ENCODE measurements around the gene PHACTR1. TPM values are rescaled to one million over a fixed set of nuclear protein-coding genes. Genes with fewer than 3 reads are reported as not detected.

Gene PHACTR1
- total RNA-seq, 1 experiment from 2014 or later = 15.5 TPM

GRCh38 chr6:13156381-13156780 is 439.8 kb downstream of the PHACTR1 start (continued):
- TF ChIP-seq ZNF281 (CRISPR knock-in tag; IDR thresholded peaks at IDR 0.05) = no peak
- no peak for TF ChIP-seq ZNF138 (CRISPR knock-in tag; conservative IDR thresholded peaks at IDR 0.05)
- no peak for TF ChIP-seq OVOL2 (CRISPR knock-in tag; IDR thresholded peaks at IDR 0.05; ENCODE audit: borderline replicate concordance)
- TF ChIP-seq ZNF121 (CRISPR knock-in tag; IDR thresholded peaks at IDR 0.05) = no peak
- no peak for TF ChIP-seq ZNF512 (CRISPR knock-in tag; IDR thresholded peaks at IDR 0.05; ENCODE audit: borderline replicate concordance)
- TF ChIP-seq ZBTB21 (CRISPR knock-in tag; IDR thresholded peaks at IDR 0.05; ENCODE audit: borderline replicate concordance) = no peak
- no peak for TF ChIP-seq SP1 (CRISPR knock-in tag; conservative IDR thresholded peaks at IDR 0.05)
- no peak for TF ChIP-seq FOXJ3 (CRISPR knock-in tag; IDR thresholded peaks at IDR 0.05; ENCODE audit: borderline replicate concordance)

- Mint-ChIP-seq H3K4me3 (no peak overlapping the region), H3K27me3 (ENCODE audit: low read depth) (no peaks in the 10 kb centered on the region), H3K36me3 (no peaks in the 10 kb centered on the region), H3K9me3 (no peaks in the 10 kb centered on the region), H3K4me1 (peaks cover 17% of the 10 kb centered on the region), H3K27ac (no peak overlapping the region)
- TF ChIP-seq ZNF121 (CRISPR knock-in tag; IDR thresholded peaks at IDR 0.05) (no peak), TEAD4 (CRISPR knock-in tag; IDR thresholded peaks at IDR 0.05) (no peak), NFATC4 (CRISPR knock-in tag; IDR thresholded peaks at IDR 0.05) (no peak), EMX1 (CRISPR knock-in tag; IDR thresholded peaks at IDR 0.05) (no peak), GRHL2 (CRISPR knock-in tag; IDR thresholded peaks at IDR 0.05; ENCODE audit: insufficient replicate concordance, severe bottlenecking) (no peak), SOX15 (CRISPR knock-in tag; IDR thresholded peaks at IDR 0.05) (no peak), ZNF232 (CRISPR knock-in tag; IDR thresholded peaks at IDR 0.05) (no peak), ZNF671 (CRISPR knock-in tag; IDR thresholded peaks at IDR 0.05) (no peak), CTCF (IDR thresholded peaks at IDR 0.05) (no peak), FOXP4 (CRISPR knock-in tag; IDR thresholded peaks at IDR 0.05) (no peak)
- CTCF ChIA-PET = interaction anchor here (1.0 kb wide), 1 partner anchor 9 kb away, joined by 4 read pairs; no protein-coding TSS in a partner anchor
- DNase-seq (ENCODE audit: low spot score) (no peak), ATAC-seq (no peak)
- POLR2A ChIA-PET = no interaction called here
These were observed 440.7 kb downstream of the PHACTR1 start for GRCh38 chr6:13157293-13157692.

- POLR2A ChIA-PET = no interaction called here
- H3K4me3 Mint-ChIP-seq = no peak overlapping the region
- TF ChIP-seq EMX1 (CRISPR knock-in tag; IDR thresholded peaks at IDR 0.05) (no peak), ATF6 (CRISPR knock-in tag; IDR thresholded peaks at IDR 0.05) (no peak), E2F4 (CRISPR knock-in tag; IDR thresholded peaks at IDR 0.05; ENCODE audit: borderline replicate concordance, low read depth) (no peak), RELA (CRISPR knock-in tag; IDR thresholded peaks at IDR 0.05; ENCODE audit: borderline replicate concordance) (no peak), FOXK1 (CRISPR knock-in tag; IDR thresholded peaks at IDR 0.05) (no peak), CDX4 (CRISPR knock-in tag; IDR thresholded peaks at IDR 0.05; ENCODE audit: borderline replicate concordance) (no peak)
These were observed 442.7 kb downstream of the PHACTR1 start for GRCh38 chr6:13159300-13159699.

More at GRCh38 chr6:13159300-13159699, 442.7 kb downstream of the PHACTR1 start:
- CTCF ChIA-PET = interaction anchor here (1.1 kb wide), 1 partner anchor 16 kb away, joined by 3 read pairs; no protein-coding TSS in a partner anchor
- H3K27ac Mint-ChIP-seq = no peak overlapping the region
- DNase-seq (ENCODE audit: low spot score) = no peak
- H3K9me3 Mint-ChIP-seq = no peaks in the 10 kb centered on the region
- H3K27me3 Mint-ChIP-seq (ENCODE audit: low read depth) = no peaks in the 10 kb centered on the region
- H3K4me1 Mint-ChIP-seq = peaks cover 4% of the 10 kb centered on the region
- no peak for ATAC-seq
- no peaks in the 10 kb centered on the region for H3K36me3 Mint-ChIP-seq

Measured in WTC11 (cell line).